H9 (cell line): ENCODE measurements around the gene GXYLT2. TPM values are rescaled to one million over a fixed set of nuclear protein-coding genes. Genes with fewer than 3 reads are reported as not detected.

Source experiments
- DNase-seq: peaks from one replicate; pipeline ENCODE4 v3.0.0-alpha.2; 2017
- H2AFZ ChIP-seq: one replicate; pipeline ENCODE4 v1.6.1; 2013; ENCODE audit warnings: mild to moderate bottlenecking, low read length, control low read depth, moderate library complexity
- H2AK5ac ChIP-seq: 2 replicates; pipeline ENCODE4 v1.6.1; 2013; ENCODE audit warnings: low read length, control low read depth, mixed read lengths; ENCODE audit not compliant: insufficient read length
- H2BK120ac ChIP-seq: one replicate; pipeline ENCODE4 v1.6.1; 2013; ENCODE audit warnings: low read depth, mild to moderate bottlenecking, low read length, control low read depth, inconsistent platforms; ENCODE audit not compliant: poor library complexity, severe bottlenecking
- H2BK12ac ChIP-seq: 2 replicates; pipeline ENCODE4 v1.6.1; 2013; ENCODE audit warnings: low read length, control low read depth, mixed read lengths, low read depth; ENCODE audit not compliant: insufficient read length
- H2BK15ac ChIP-seq: 2 replicates; pipeline ENCODE4 v1.6.1; 2013; ENCODE audit warnings: low read depth, low read length, control low read depth
- H2BK20ac ChIP-seq: one replicate; pipeline ENCODE4 v1.6.1; 2013; ENCODE audit warnings: low read depth, mild to moderate bottlenecking, low read length, control low read depth, inconsistent platforms; ENCODE audit not compliant: poor library complexity, severe bottlenecking
- H2BK5ac ChIP-seq: 2 replicates; pipeline ENCODE4 v1.6.1; 2013; ENCODE audit warnings: low read length, control low read depth, mixed read lengths; ENCODE audit not compliant: insufficient read length
- H3K14ac ChIP-seq: 2 replicates; pipeline ENCODE4 v1.6.1; 2013; ENCODE audit warnings: low read length, control low read depth; ENCODE audit not compliant: insufficient read depth
- H3K18ac ChIP-seq: 2 replicates; pipeline ENCODE4 v1.6.1; 2013; ENCODE audit warnings: low read depth, mild to moderate bottlenecking, mixed read lengths, low read length, control low read depth; ENCODE audit not compliant: insufficient read length
- H3K23ac ChIP-seq: 2 replicates; pipeline ENCODE4 v1.6.1; 2013; ENCODE audit warnings: low read length, control low read depth, mixed read lengths, low read depth; ENCODE audit not compliant: insufficient read length
- H3K23me2 ChIP-seq: 2 replicates; pipeline ENCODE4 v1.6.1; 2013; ENCODE audit warnings: low read depth, mild to moderate bottlenecking, mixed read lengths, low read length, control low read depth; ENCODE audit not compliant: insufficient read length, poor library complexity, severe bottlenecking
- H3K27ac ChIP-seq: 2 replicates; pipeline ENCODE4 v1.5.1; 2013; ENCODE audit warnings: low read length, control low read depth, mixed read lengths, low read depth; ENCODE audit not compliant: insufficient read length
- H3K27me3 ChIP-seq: 2 replicates; pipeline ENCODE4 v1.6.1; 2013; ENCODE audit warnings: low read length, control low read depth, inconsistent platforms; ENCODE audit not compliant: insufficient read depth
- H3K4ac ChIP-seq: 2 replicates; pipeline ENCODE4 v1.6.1; 2013; ENCODE audit warnings: low read depth, mild to moderate bottlenecking, control low read depth, inconsistent platforms, low read length, moderate library complexity
- H3K4me1 ChIP-seq: 2 replicates; pipeline ENCODE4 v1.6.1; 2013; ENCODE audit warnings: low read length, control low read depth, inconsistent platforms; ENCODE audit not compliant: insufficient read depth
- H3K4me2 ChIP-seq: 2 replicates; pipeline ENCODE4 v1.6.1; 2013; ENCODE audit warnings: low read length, control low read depth, mixed read lengths; ENCODE audit not compliant: insufficient read length, insufficient read depth
- H3K56ac ChIP-seq: 2 replicates; pipeline ENCODE4 v1.6.1; 2013; ENCODE audit warnings: low read depth, mild to moderate bottlenecking, mixed read lengths, low read length, control low read depth; ENCODE audit not compliant: insufficient read length
- H3K79me1 ChIP-seq: 2 replicates; pipeline ENCODE4 v1.6.1; 2013; ENCODE audit warnings: low read depth, mild to moderate bottlenecking, moderate library complexity, low read length, control low read depth, inconsistent platforms; ENCODE audit not compliant: insufficient read depth, poor library complexity, severe bottlenecking
- H3K79me2 ChIP-seq: 2 replicates; pipeline ENCODE4 v1.6.1; 2013; ENCODE audit warnings: low read length, control low read depth, inconsistent platforms; ENCODE audit not compliant: insufficient read depth
- H3K9ac ChIP-seq: 2 replicates; pipeline ENCODE4 v1.6.1; 2013; ENCODE audit warnings: low read length, control low read depth, mixed read lengths; ENCODE audit not compliant: insufficient read length; ENCODE audit errors: extremely low read depth
- H3K9me3 ChIP-seq: one replicate; pipeline ENCODE4 v1.6.1; 2013; ENCODE audit warnings: low read depth, low read length, inconsistent platforms; ENCODE audit not compliant: control insufficient read depth
- H3T11ph ChIP-seq: one replicate; pipeline ENCODE4 v1.6.1; 2013; ENCODE audit warnings: mild to moderate bottlenecking, low read length, control low read depth, inconsistent platforms
- H4K20me1 ChIP-seq: one replicate; pipeline ENCODE4 v1.6.1; 2013; ENCODE audit not compliant: control insufficient read depth, insufficient read length, insufficient read depth
- H4K5ac ChIP-seq: 2 replicates; pipeline ENCODE4 v1.6.1; 2013; ENCODE audit warnings: low read depth, mild to moderate bottlenecking, mixed read lengths, low read length, control low read depth; ENCODE audit not compliant: insufficient read length
- H4K8ac ChIP-seq: replicated peaks from 2 replicates; pipeline ENCODE4 v1.6.1; 2013; ENCODE audit warnings: low read length, control low read depth, mixed read lengths, low read depth; ENCODE audit not compliant: insufficient read length
- H4K91ac ChIP-seq: 2 replicates; pipeline ENCODE4 v1.6.1; 2013; ENCODE audit warnings: low read depth, mild to moderate bottlenecking, moderate library complexity, mixed read lengths, low read length, control low read depth; ENCODE audit not compliant: insufficient read length
- H3K27ac Mint-ChIP-seq, 3 experiments: 2 replicates in 2 of 3; 3 replicates in 1 of 3; pipeline ENCODE4 v1.8.0; 2020 to 2021; ENCODE audit warnings: mixed read lengths in 3 of 3, mild to moderate bottlenecking in 1 of 3, moderate library complexity in 1 of 3
- H3K27me3 Mint-ChIP-seq: 2 replicates; pipeline ENCODE4 v1.8.0; 2021; ENCODE audit warnings: low read depth, mild to moderate bottlenecking, moderate library complexity, mixed read lengths
- H3K36me3 Mint-ChIP-seq, 3 experiments: 2 replicates in 2 of 3; 3 replicates in 1 of 3; pipeline ENCODE4 v1.8.0; 2020 to 2021; ENCODE audit warnings: low read depth in 3 of 3, mixed read lengths in 3 of 3; ENCODE audit not compliant: insufficient read depth in 1 of 3
- H3K4me1 Mint-ChIP-seq, 2 experiments: 2 replicates each; pipeline ENCODE4 v1.8.0; 2020; ENCODE audit warnings: mixed read lengths in 2 of 2
- H3K4me3 Mint-ChIP-seq, 2 experiments: 2 replicates in 1 of 2; 3 replicates in 1 of 2; pipeline ENCODE4 v1.8.0; 2020 to 2021; ENCODE audit warnings: mild to moderate bottlenecking in 2 of 2, mixed read lengths in 2 of 2, moderate library complexity in 1 of 2
- H3K9me3 Mint-ChIP-seq, 2 experiments: 2 replicates in 1 of 2; 3 replicates in 1 of 2; pipeline ENCODE4 v1.8.0; 2020; ENCODE audit warnings: mild to moderate bottlenecking in 2 of 2, mixed read lengths in 2 of 2, moderate library complexity in 1 of 2
- WGBS: extraction: QIAGEN DNeasy Blood & Tissue Kit; methylation state at CpG from one replicate; pipeline ENCODE4 v1.1.7; 2013; ENCODE audit warnings: missing lambda C conversion rate, low lambda C conversion rate, mixed read lengths; ENCODE audit not compliant: insufficient read length; ENCODE audit errors: extremely low coverage; 5-methylcytosine and 5-hydroxymethylcytosine counted together
- total RNA-seq: library from RNA; stranded (reverse); gene quantifications from 2 replicates; pipeline ENCODE4 v1.2.1, GENCODE V29; 2021
- TF ChIP-seq, protein P1 (sequence below): fragments of 200-600 bp; sonication (generic); conservative IDR thresholded peaks from 3 replicates; pipeline ENCODE4 v1.8.0; 2021; ENCODE audit warnings: antibody characterized with exemption, mild to moderate bottlenecking

GXYLT2 gene
- total RNA-seq, 1 experiment from 2014 or later, result 2.0 TPM

- Histone ChIP-seq H2AFZ (no peak overlapping the region), H4K5ac (no peak overlapping the region), H3K18ac (no peak overlapping the region), H2BK120ac (no peak overlapping the region), H3K23ac (no peak overlapping the region), H3K9ac (no peak overlapping the region), H4K20me1 (no peaks in the 10 kb centered on the region), H3K23me2 (no peaks in the 10 kb centered on the region), H2BK20ac (no peak overlapping the region), H2BK15ac (no peak overlapping the region), H3K79me2 (no peaks in the 10 kb centered on the region), H3K27me3 (no peaks in the 10 kb centered on the region), H4K8ac (no peak overlapping the region), H3K79me1 (no peaks in the 10 kb centered on the region), H3K14ac (no peak overlapping the region), H3K4me1 (no peaks in the 10 kb centered on the region), H2BK12ac (no peak overlapping the region), H3T11ph (no peak overlapping the region), H2BK5ac (no peak overlapping the region), H3K27ac (no peak overlapping the region), H3K9me3 (no peaks in the 10 kb centered on the region), H2AK5ac (no peak overlapping the region), H3K4ac (no peak overlapping the region), H3K56ac (no peak overlapping the region), H4K91ac (no peak overlapping the region), H3K4me2 (no peak overlapping the region)
- DNase-seq, result no peak
- no peaks in the 10 kb centered on the region for H3K27me3 Mint-ChIP-seq
- no peaks in the 10 kb centered on the region for H3K9me3 Mint-ChIP-seq
- peaks cover 4 to 6% of the 10 kb centered on the region in 2 experiments; a peak in 2 of 4 replicates for H3K4me1 Mint-ChIP-seq
- WGBS, result no CpG with 5 or more reads among the region's 7 CpGs
- no peaks in the 10 kb centered on the region for H3K36me3 Mint-ChIP-seq
- H3K4me3 Mint-ChIP-seq, result no peak overlapping the region
- H3K27ac Mint-ChIP-seq, result peak overlapping the region in 1 of 3 experiments; percentile 0; a peak in 1 of 7 replicates
- TF ChIP-seq, protein P1, sequence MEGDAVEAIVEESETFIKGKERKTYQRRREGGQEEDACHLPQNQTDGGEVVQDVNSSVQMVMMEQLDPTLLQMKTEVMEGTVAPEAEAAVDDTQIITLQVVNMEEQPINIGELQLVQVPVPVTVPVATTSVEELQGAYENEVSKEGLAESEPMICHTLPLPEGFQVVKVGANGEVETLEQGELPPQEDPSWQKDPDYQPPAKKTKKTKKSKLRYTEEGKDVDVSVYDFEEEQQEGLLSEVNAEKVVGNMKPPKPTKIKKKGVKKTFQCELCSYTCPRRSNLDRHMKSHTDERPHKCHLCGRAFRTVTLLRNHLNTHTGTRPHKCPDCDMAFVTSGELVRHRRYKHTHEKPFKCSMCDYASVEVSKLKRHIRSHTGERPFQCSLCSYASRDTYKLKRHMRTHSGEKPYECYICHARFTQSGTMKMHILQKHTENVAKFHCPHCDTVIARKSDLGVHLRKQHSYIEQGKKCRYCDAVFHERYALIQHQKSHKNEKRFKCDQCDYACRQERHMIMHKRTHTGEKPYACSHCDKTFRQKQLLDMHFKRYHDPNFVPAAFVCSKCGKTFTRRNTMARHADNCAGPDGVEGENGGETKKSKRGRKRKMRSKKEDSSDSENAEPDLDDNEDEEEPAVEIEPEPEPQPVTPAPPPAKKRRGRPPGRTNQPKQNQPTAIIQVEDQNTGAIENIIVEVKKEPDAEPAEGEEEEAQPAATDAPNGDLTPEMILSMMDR, result no peak
Observed at GRCh38 chr3:72944696-72945095, 56.9 kb downstream of the GXYLT2 start.
